Iris pigment epithelial cell (primary cell): Measurements from ENCODE around the gene DAPK3.
A peak's percentile ranks its signal among the peaks of the same experiment; 100 is the strongest.
"Not testable (repeated sequence)": the region's sequence is repeated elsewhere in the genome, so short reads cannot be mapped to it uniquely, and the experiment has no call there.

Source experiments
- DNase-seq: peaks from one replicate; pipeline ENCODE4 v3.0.0-alpha.2; 2011; ENCODE audit warnings: low read depth

Gene DAPK3

DNA sequence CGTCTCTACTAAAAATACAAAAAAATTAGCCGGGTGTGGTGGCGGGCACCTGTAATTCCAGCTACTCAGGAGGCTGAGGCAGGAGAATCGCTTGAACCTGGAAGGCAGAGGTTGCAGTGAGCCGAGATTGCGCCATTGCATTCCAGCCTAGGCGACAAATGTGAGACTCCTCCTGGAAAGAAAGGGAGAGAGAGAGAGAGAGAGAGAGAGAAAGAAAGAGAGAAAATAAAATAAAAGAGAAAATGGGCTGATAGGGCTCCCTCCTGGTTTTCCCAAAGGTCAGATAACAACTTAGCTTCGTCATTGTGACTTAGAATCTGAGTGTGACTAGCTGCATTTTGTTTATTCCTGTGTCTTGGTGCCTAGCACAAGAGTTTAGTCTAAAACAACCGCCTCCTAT lies 34.5 kb upstream of the DAPK3 start:
- DNase-seq: not testable (repeated sequence)

- DNase-seq: not testable (repeated sequence)
These were observed 29.9 kb upstream of the DAPK3 start for GRCh38 chr19:4000798-4001197.

DNA sequence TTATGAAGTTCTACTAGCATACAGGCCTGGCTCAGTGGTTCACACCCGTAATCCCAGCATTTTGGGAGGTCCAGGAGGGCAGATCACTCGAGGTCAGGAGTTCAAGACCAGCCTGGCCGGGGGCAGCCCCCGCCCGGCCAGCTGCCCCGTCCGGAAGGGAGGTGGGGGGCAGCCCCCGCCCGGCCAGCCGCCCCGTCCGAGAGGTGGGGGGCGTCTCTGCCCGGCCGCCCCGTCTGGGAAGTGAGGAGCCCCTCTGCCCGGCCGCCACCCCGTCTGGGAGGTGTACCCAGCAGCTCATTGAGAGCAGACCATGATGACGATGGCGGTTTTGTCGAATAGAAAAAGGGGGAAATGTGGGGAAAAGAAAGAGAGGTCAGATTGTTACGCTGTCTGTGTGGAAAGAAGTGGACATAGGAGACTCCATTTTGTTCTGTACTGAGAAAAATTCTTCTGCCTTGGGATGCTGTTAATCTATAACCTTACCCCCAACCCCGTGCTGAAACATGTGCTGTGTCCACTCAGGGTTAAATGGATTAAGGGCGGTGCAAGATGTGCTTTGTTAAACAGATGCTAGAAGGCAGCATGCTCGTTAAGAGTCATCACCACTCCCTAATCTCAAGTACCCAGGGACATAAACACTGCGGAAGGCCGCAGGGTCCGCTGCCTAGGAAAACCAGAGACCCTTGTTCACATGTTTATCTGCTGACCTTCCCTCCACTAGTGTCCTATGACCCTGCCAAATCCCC lies 27.9 kb upstream of the DAPK3 start:
- DNase-seq: not testable (repeated sequence)

DNA sequence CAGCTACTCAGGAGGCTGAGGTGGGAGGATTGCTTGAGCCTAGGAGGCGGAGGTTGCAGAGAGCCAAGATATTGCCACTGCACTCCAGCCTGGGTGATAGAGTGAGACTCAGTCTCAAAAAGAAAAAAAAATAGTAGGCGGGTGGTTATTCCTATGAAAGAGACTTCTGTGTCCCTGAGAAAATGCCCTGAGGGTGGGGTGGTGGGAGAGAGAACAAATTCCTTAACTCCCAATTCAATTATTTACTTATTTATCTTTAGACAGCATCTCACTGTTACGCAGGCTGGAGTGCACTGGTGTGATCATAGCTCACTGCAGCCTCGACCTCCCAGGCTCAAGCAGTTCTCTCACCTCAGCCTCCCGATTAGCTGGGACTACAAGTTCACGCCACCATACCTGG lies 24.7 kb upstream of the DAPK3 start:
- DNase-seq: no peak

GRCh38 chr19:3990815-3991117 lies 19.9 kb upstream of the DAPK3 start:
- no peak for DNase-seq

- DNase-seq: peak; percentile 69
These were observed 16.9 kb upstream of the DAPK3 start for GRCh38 chr19:3987619-3988371.

GRCh38 chr19:3986260-3987041 lies 15.6 kb upstream of the DAPK3 start:
- peak; percentile 84 for DNase-seq

GRCh38 chr19:3985643-3986259 lies 14.9 kb upstream of the DAPK3 start:
- no peak for DNase-seq

- DNase-seq: peak; percentile 81
These were observed 14.2 kb upstream of the DAPK3 start, which contains the start of gene EEF2 for GRCh38 chr19:3984908-3985642. Gene EEF2, minus strand, starts transcription at chr19:3985463. Its CDS starts 83 bp downstream, at chr19:3985380.

- no peak for DNase-seq
These were observed 13.6 kb upstream of the DAPK3 start for GRCh38 chr19:3984584-3984907.

DNA sequence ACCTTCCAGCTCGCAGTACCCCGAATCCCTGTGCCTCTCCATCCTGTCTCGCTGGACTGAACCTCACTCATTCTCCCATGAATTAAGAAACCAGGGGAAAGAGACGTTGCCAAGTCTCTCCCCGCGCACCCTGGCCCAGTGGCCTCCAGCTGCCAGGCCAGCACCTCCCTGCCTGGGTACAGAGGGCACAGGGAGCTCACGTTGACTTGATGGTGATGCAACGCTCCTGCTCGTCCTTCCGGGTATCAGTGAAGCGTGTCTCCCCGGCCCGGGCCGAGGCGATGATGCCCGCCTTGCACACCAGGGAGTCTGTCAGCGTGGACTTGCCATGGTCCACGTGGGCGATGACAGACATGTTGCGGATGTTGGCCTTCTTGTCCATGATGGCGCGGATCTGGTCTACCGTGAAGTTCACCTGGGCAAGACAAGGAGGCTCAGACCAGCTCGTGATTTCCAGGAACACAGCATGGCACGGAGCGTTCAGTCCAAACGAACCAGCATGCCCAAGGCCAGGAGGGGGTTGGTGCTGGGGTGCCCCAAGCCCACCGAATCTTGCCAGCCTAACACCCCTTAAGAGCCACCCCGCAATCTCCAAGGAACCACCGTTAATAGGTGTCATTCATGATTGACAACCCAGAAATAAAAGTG lies 13.2 kb upstream of the DAPK3 start:
- DNase-seq: peak; percentile 67

- no peak for DNase-seq
These were observed 12.6 kb upstream of the DAPK3 start for GRCh38 chr19:3983542-3983914.

- DNase-seq: peak; percentile 73
These were observed 12.0 kb upstream of the DAPK3 start for GRCh38 chr19:3982701-3983541.

DNA sequence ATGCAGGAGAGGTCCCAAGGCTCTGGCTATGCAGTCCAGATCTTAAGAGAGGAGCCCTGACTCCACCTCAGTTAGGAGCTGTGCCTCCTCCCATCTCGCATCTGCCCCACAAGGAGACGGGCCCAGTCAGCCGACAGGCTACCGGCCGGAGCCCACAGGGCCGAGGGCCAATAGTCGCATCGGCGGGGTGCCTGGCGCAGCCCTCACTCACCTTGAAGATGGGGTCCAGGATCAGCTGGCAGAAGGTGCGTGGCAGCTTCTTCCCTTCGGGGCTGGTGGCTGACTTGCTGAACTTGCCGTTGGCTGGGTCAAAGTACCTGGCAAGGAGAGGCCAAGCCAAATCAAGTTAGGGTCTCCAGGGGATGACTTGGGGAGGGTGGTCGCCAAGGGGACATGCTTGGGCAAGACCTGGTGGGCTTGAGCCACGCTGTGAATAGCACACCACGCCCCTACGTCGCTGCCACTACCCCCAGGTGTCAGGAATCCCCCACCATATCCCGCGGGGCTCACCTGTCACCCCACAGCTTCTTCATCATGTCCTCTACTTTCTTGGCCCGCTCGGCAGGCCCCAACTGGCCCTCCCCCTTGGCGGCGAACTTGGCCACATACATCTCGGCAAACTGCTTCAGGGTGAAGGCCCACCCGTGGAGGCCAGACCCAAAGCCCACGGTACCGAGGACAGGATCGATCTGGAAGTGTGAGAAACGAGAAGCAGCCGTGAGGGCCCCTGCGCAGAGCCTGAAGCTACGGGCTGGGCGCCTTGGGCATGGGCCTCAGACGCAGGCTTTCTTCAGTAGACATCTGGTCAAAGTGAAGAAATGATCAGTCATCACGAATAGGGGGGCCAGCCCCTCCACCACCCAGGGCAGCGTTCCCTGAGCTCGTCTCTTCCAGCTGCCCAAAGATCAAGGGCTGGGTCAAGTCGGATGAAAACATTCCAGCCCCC lies 11.1 kb upstream of the DAPK3 start:
- no peak for DNase-seq

GRCh38 chr19:3981373-3981735 lies 10.5 kb upstream of the DAPK3 start:
- no peak for DNase-seq

DNA sequence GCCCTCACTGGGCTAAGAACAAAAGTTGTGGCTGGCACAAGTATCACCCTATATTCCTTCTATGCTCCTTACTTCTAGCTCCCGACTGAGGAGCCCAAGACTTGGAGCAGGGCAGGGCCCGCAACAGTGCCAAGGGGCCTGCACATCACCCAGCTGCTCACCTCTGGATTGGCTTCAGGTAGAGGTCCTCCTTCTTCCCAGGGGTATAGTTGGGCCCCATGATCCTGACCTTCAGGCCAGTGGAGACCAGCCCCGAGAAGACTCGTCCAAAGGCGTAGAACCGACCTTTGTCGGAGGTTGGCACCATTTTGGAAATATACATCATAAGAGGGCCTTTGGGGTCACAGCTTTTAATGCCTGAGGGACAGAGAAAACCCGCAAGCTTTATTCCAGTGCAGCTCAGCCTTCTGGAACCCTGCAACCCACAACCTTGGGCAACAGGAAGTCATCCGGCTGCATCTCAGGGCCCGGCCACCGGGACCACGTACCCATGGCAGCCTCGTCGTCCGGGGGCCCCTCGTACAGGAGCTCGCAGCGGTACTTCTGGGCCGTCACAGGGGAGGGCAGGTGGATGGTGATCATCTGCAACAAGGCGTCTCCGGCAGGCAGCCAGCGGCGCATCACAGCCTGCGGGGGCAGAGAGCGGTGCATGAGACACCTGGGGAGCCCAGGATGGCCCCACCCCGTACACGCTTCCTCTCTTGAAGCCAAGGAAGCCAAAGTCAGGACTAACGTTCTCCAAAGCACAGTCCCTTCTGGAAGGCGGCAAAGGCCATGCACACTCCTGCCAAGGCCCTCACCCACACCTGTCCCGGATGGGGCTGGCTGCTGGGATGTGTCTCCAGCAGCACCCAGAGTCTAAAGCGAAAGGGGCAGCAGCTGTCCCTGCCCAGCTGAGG lies 9.7 kb upstream of the DAPK3 start:
- DNase-seq: no peak

DNA sequence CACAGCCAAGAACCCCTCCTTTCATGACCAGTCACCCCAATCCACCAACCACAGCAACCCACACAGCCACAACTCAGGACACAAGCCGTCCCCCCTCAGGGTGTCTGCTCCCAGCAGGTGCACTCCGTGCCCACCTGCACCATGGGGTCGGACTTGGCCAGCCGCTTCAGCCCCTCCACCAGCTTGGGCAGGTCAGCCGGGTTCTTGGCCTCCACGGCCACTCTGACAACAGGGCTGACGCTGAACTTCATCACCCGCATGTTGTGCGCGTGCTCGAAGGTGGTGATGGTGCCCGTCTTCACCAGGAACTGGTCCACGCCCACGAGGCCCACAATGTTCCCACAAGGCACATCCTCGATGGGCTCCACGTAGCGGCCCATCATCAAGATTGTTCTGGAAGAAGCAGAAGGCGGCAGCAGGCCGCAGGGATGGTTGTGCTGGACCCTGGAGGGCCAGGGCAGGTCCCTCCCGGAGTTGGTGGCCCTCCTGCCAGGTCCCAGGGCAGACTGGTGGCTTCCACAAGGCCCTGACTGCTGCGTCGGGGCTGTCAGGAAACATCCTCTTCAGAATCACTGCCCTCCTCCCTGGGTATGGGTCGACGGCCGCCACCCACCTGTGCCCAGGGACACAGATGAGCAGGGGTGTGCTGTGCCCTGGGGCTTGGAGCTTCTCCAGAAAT lies 8.9 kb upstream of the DAPK3 start:
- no peak for DNase-seq

DNA sequence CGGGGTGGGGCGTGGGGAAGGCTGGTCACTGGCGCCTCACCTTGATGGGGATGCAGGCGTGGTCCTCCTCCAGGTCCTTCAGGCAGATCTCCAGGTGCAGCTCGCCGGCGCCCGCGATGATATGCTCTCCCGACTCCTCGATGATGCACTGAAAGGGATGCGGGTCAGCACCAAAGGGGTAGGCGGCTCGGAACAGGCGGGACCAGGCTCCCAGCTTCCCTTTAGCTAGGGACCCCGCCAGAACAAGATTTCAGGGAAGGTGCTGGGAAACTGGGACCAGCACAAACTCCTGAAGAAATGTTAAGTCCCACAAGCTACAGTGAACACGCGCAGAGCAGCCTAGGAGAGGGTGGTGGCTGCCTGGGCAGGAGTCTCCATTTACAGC lies 8.4 kb upstream of the DAPK3 start:
- no peak for DNase-seq
